CD4-positive, alpha-beta T cell treated with Interleukin-17A for 1 hour (primary cell): Measurements from ENCODE around the gene RASL10B.
"Not testable (repeated sequence)": the region's sequence is repeated elsewhere in the genome, so short reads cannot be mapped to it uniquely, and the experiment has no call there.

Source experiments
- DNase-seq: peaks from one replicate; pipeline ENCODE4 v3.0.0-alpha.2; 2020

The RASL10B gene

GRCh38 chr17:35731239-35731916, at the start of gene RASL10B:
Gene RASL10B (plus strand): TSS chr17:35731639. CDS start chr17:35735185, 3,546 bp downstream.
- DNase-seq = peak; percentile 31

GRCh38 chr17:35683591-35683990, 47.8 kb upstream of the RASL10B start:
- DNase-seq = no peak

- no peak for DNase-seq
These were observed 47.2 kb upstream of the RASL10B start for GRCh38 chr17:35684055-35684802.

- DNase-seq = no peak
These were observed 38.8 kb upstream of the RASL10B start for GRCh38 chr17:35692512-35693210.

- DNase-seq = no peak
These were observed 37.8 kb upstream of the RASL10B start for GRCh38 chr17:35693662-35694061.

GRCh38 chr17:35694906-35695305, 36.5 kb upstream of the RASL10B start:
- DNase-seq = no peak

- DNase-seq = no peak
These were observed 35.8 kb upstream of the RASL10B start for GRCh38 chr17:35695613-35696012.

- DNase-seq = no peak
These were observed 32.6 kb upstream of the RASL10B start for GRCh38 chr17:35698800-35699199.

- no peak for DNase-seq
These were observed 31.3 kb upstream of the RASL10B start for GRCh38 chr17:35700150-35700549.

GRCh38 chr17:35701491-35701890, 29.9 kb upstream of the RASL10B start:
- no peak for DNase-seq

GRCh38 chr17:35703308-35703707, 28.1 kb upstream of the RASL10B start:
- DNase-seq = not testable (repeated sequence)

GRCh38 chr17:35705230-35705629, 26.2 kb upstream of the RASL10B start:
- no peak for DNase-seq

- DNase-seq = no peak
These were observed 25.7 kb upstream of the RASL10B start for GRCh38 chr17:35705705-35706104.

GRCh38 chr17:35708149-35708548, 23.3 kb upstream of the RASL10B start:
- DNase-seq = no peak

- no peak for DNase-seq
These were observed 22.5 kb upstream of the RASL10B start for GRCh38 chr17:35708951-35709350.

GRCh38 chr17:35709874-35710273, 21.6 kb upstream of the RASL10B start:
- DNase-seq = no peak

GRCh38 chr17:35710950-35711349, 20.5 kb upstream of the RASL10B start:
- no peak for DNase-seq

- no peak for DNase-seq
These were observed 18.2 kb upstream of the RASL10B start for GRCh38 chr17:35713069-35713728.

- no peak for DNase-seq
These were observed 16.5 kb upstream of the RASL10B start for GRCh38 chr17:35714988-35715387.

- no peak for DNase-seq
These were observed 16.0 kb upstream of the RASL10B start for GRCh38 chr17:35715416-35715815.

- no peak for DNase-seq
These were observed 15.3 kb upstream of the RASL10B start for GRCh38 chr17:35716173-35716572.

- DNase-seq = no peak
These were observed 14.5 kb upstream of the RASL10B start for GRCh38 chr17:35716897-35717465.

GRCh38 chr17:35717475-35717874, 14.0 kb upstream of the RASL10B start:
- DNase-seq = no peak
